Activated CD4-positive, alpha-beta T cell treated with anti-CD3 and anti-CD28 coated beads, Interleukin-2, amount 50 U/mL, for 24 hours (primary cell): ENCODE data around the gene BBS9.
"Not testable (repeated sequence)": the region's sequence is repeated elsewhere in the genome, so short reads cannot be mapped to it uniquely, and the experiment has no call there.

Experiments used
- DNase-seq, 2 donors: peaks; one replicate each; pipeline ENCODE4 v3.0.0-alpha.2; 2020; ENCODE audit warnings: low read depth in 1 of 2, low spot score in 1 of 2

BBS9 gene

GRCh38 chr7:33193308-33193864, 64.0 kb downstream of the BBS9 start:
- DNase-seq, result no peak

- no peak for DNase-seq
These were observed 65.9 kb downstream of the BBS9 start for GRCh38 chr7:33195264-33195663.

GRCh38 chr7:33196221-33196620, 66.9 kb downstream of the BBS9 start:
- no peak for DNase-seq

GRCh38 chr7:33200282-33200681, 70.9 kb downstream of the BBS9 start:
- no peak for DNase-seq

- DNase-seq, result no peak
These were observed 72.5 kb downstream of the BBS9 start for GRCh38 chr7:33201821-33202220.

- no peak for DNase-seq
These were observed 81.6 kb downstream of the BBS9 start for GRCh38 chr7:33210958-33211357.

GRCh38 chr7:33212144-33212543, 82.8 kb downstream of the BBS9 start:
- no peak for DNase-seq

GRCh38 chr7:33215992-33216391, 86.6 kb downstream of the BBS9 start:
- no peak for DNase-seq

- DNase-seq, result no peak
These were observed 88.2 kb downstream of the BBS9 start for GRCh38 chr7:33217595-33217994.

- DNase-seq, result not testable (repeated sequence)
These were observed 89.6 kb downstream of the BBS9 start for GRCh38 chr7:33218841-33219535.

GRCh38 chr7:33220231-33220630, 90.9 kb downstream of the BBS9 start:
- DNase-seq, result no peak

- DNase-seq, result no peak
These were observed 92.0 kb downstream of the BBS9 start for GRCh38 chr7:33221390-33221789.

- DNase-seq, result no peak
These were observed 103.3 kb downstream of the BBS9 start for GRCh38 chr7:33232632-33233145.

- no peak for DNase-seq
These were observed 104.3 kb downstream of the BBS9 start for GRCh38 chr7:33233659-33234058.

- DNase-seq, result no peak
These were observed 107.7 kb downstream of the BBS9 start for GRCh38 chr7:33237036-33237435.

GRCh38 chr7:33243319-33243881, 114.0 kb downstream of the BBS9 start:
- no peak for DNase-seq

- DNase-seq, result no peak
These were observed 119.3 kb downstream of the BBS9 start for GRCh38 chr7:33248671-33249070.

- DNase-seq, result no peak
These were observed 121.1 kb downstream of the BBS9 start for GRCh38 chr7:33250421-33250871.

- no peak for DNase-seq
These were observed 121.9 kb downstream of the BBS9 start for GRCh38 chr7:33251301-33251700.

- DNase-seq, result no peak
These were observed 129.2 kb downstream of the BBS9 start for GRCh38 chr7:33258491-33258951.

GRCh38 chr7:33261585-33261984, 132.2 kb downstream of the BBS9 start:
- no peak for DNase-seq

GRCh38 chr7:33262476-33262875, 133.1 kb downstream of the BBS9 start:
- DNase-seq, result no peak
